Ishikawa (cell line): ENCODE measurements around the gene FBL.

ENCODE experiments used
- CEBPB ChIP-seq: IDR thresholded peaks from 2 replicates; pipeline ENCODE4 v1.6.1; 2012
- CREB1 ChIP-seq: IDR thresholded peaks from 2 replicates; pipeline ENCODE4 v1.6.1; 2012; ENCODE audit warnings: low read depth
- EGR1 ChIP-seq: IDR thresholded peaks from 2 replicates; pipeline ENCODE4 v1.6.1; 2012
- EP300 ChIP-seq: IDR thresholded peaks from 2 replicates; pipeline ENCODE4 v1.6.1; 2012; ENCODE audit warnings: borderline replicate concordance
- MAX ChIP-seq: IDR thresholded peaks from 2 replicates; pipeline ENCODE4 v1.6.1; 2012
- NFIC ChIP-seq: IDR thresholded peaks from 2 replicates; pipeline ENCODE4 v1.6.1; 2012
- RAD21 ChIP-seq: IDR thresholded peaks from 2 replicates; pipeline ENCODE4 v1.6.1; 2012; ENCODE audit warnings: low read depth
- TAF1 ChIP-seq: IDR thresholded peaks from 2 replicates; pipeline ENCODE4 v1.6.1; 2012; ENCODE audit warnings: low read depth, mild to moderate bottlenecking
- TCF12 ChIP-seq: IDR thresholded peaks from 2 replicates; pipeline ENCODE4 v1.6.1; 2012; ENCODE audit warnings: low read depth
- TEAD4 ChIP-seq: IDR thresholded peaks from 2 replicates; pipeline ENCODE4 v1.6.1; 2012
- USF1 ChIP-seq: IDR thresholded peaks from 2 replicates; pipeline ENCODE4 v1.6.1; 2012
- YY1 ChIP-seq: IDR thresholded peaks from 2 replicates; pipeline ENCODE4 v1.6.1; 2012; ENCODE audit warnings: low read depth
- ZBTB7A ChIP-seq: IDR thresholded peaks from 2 replicates; pipeline ENCODE4 v1.6.1; 2012; ENCODE audit warnings: low read depth
- TF ChIP-seq, protein P1 (sequence below): IDR thresholded peaks from 2 replicates; pipeline ENCODE4 v1.6.1; 2012; ENCODE audit warnings: low read depth, mild to moderate bottlenecking

FBL gene

GRCh38 chr19:39824143-39825092 is 21.8 kb downstream of the FBL start:
- TF ChIP-seq MAX: no peak
- no peak for TF ChIP-seq YY1
- no peak for TF ChIP-seq CEBPB
- TF ChIP-seq, protein P1, sequence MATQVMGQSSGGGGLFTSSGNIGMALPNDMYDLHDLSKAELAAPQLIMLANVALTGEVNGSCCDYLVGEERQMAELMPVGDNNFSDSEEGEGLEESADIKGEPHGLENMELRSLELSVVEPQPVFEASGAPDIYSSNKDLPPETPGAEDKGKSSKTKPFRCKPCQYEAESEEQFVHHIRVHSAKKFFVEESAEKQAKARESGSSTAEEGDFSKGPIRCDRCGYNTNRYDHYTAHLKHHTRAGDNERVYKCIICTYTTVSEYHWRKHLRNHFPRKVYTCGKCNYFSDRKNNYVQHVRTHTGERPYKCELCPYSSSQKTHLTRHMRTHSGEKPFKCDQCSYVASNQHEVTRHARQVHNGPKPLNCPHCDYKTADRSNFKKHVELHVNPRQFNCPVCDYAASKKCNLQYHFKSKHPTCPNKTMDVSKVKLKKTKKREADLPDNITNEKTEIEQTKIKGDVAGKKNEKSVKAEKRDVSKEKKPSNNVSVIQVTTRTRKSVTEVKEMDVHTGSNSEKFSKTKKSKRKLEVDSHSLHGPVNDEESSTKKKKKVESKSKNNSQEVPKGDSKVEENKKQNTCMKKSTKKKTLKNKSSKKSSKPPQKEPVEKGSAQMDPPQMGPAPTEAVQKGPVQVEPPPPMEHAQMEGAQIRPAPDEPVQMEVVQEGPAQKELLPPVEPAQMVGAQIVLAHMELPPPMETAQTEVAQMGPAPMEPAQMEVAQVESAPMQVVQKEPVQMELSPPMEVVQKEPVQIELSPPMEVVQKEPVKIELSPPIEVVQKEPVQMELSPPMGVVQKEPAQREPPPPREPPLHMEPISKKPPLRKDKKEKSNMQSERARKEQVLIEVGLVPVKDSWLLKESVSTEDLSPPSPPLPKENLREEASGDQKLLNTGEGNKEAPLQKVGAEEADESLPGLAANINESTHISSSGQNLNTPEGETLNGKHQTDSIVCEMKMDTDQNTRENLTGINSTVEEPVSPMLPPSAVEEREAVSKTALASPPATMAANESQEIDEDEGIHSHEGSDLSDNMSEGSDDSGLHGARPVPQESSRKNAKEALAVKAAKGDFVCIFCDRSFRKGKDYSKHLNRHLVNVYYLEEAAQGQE: no peak

- no peak for TF ChIP-seq USF1
- no peak for TF ChIP-seq EP300
- no peak for TF ChIP-seq NFIC
- no peak for TF ChIP-seq TCF12
- no peak for TF ChIP-seq ZBTB7A
Observed at GRCh38 chr19:39823686-39824085, 22.5 kb downstream of the FBL start.

- TF ChIP-seq NFIC: no peak
Observed at GRCh38 chr19:39820696-39821095, 25.5 kb downstream of the FBL start.

GRCh38 chr19:39819786-39820185 is 26.4 kb downstream of the FBL start:
- TF ChIP-seq MAX (no peak), CEBPB (no peak), USF1 (no peak), TCF12 (no peak), TEAD4 (no peak), CREB1 (no peak)

DNA sequence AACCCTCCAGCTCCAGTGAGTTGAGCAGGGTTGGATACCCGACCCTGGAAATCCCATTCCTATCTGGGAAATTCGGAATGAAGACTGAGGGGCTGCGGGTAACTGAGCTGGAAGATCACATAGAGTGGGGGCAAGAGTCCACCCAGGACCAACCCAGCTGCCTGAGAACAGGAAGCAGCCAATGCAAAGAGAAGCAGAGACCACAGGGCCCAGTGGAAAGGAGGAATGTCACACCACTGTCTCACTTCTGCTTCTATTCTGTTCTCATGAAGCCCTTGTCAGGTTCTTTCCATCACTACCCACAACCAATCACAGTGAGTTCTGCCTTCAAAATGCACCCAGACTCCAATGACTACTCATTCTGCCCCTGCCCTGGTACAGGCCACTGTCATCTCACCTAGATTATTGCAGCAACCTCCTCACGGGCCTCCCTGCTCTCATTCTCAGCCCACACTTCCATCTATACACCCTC is 27.5 kb downstream of the FBL start:
- TF ChIP-seq TAF1: no peak
- TF ChIP-seq EGR1: no peak
- TF ChIP-seq EP300: no peak
- TF ChIP-seq RAD21: no peak
- no peak for TF ChIP-seq CEBPB
- TF ChIP-seq, protein P1: no peak

GRCh38 chr19:39817888-39818561 is 28.2 kb downstream of the FBL start:
- TF ChIP-seq EGR1 (no peak), MAX (no peak)
